VCaP (cell line): ENCODE measurements around the gene FGF1.

Source experiments
- H3K27ac ChIP-seq: fragments of 450-650 bp; 2 replicates; pipeline ENCODE4 v1.5.1; 2017
- TF ChIP-seq, protein P1 (sequence below): fragments of 450-650 bp; conservative IDR thresholded peaks from 2 replicates; pipeline ENCODE4 v1.5.1; 2017; ENCODE audit warnings: mild to moderate bottlenecking, moderate library complexity

Gene FGF1

DNA sequence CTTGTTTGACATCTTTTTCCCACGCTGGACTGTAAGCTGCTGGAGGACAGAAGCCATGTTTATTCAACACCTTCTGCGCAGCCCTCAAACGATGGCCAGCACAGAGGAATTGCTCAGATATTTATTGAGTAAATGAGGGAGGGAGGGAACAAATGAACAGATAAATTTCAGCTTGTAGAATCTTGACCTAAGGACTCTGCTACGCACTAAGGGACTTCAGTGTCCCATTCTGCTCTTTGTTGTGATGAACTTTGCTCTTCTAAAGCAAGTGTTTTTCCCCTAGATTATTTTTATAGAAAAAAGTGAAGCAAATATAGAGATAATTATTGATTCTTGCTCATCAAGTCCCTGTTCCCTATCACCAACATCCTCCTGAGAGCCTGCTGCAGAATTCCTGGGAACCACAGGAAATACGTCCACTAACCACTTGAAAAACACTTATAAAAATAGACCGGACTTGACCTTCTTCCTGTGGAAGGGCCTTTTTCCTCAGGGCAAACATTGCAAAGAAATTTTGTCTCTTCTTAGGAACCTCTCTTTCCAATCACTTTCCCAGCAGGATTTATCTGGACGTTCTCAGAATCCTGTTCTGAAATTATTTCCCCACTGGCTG is 54.9 kb downstream of the FGF1 start:
- TF ChIP-seq, protein P1, sequence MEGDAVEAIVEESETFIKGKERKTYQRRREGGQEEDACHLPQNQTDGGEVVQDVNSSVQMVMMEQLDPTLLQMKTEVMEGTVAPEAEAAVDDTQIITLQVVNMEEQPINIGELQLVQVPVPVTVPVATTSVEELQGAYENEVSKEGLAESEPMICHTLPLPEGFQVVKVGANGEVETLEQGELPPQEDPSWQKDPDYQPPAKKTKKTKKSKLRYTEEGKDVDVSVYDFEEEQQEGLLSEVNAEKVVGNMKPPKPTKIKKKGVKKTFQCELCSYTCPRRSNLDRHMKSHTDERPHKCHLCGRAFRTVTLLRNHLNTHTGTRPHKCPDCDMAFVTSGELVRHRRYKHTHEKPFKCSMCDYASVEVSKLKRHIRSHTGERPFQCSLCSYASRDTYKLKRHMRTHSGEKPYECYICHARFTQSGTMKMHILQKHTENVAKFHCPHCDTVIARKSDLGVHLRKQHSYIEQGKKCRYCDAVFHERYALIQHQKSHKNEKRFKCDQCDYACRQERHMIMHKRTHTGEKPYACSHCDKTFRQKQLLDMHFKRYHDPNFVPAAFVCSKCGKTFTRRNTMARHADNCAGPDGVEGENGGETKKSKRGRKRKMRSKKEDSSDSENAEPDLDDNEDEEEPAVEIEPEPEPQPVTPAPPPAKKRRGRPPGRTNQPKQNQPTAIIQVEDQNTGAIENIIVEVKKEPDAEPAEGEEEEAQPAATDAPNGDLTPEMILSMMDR: no peak

DNA sequence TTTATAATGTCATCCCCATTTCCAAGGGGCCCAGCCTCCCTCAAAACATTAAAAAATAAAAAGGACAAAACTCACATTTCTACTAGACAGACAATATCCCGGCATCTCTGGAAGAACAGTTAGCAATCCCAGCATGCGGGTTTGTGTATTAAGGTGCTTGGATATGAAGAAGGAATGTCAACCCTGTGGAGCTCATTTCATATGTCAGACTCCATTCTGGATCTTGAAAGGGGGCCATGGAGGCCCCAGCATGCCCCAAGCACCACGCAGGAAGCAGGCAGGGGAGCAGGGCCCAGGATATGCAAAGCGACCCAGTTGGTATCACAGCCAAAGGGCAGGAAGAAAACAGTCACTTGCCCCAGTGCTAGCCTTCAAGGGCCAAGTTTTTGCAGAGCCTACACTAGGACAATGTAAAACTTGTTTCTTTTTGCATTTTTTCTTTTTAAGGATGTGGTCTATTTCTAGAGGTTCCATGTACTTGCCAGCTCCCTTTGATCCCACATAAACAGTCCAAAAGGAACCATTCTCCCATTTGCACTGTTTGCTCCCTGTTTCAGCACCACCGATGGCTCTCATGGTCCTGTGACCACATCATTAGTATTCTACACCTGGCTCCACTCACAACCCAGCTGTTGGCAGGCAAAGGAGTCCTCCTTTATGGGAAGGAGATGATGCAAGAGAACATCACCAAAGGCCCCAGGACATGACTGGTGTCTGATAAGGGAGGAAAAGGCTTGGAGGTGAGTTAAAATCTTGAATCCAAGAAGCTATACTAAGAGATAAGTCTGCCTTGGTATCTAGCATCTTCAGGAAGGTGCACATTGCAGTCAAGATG is 58.3 kb downstream of the FGF1 start:
- no peak overlapping the region for H3K27ac ChIP-seq
- TF ChIP-seq, protein P1: no peak

More for the DNA sequence above, 54.9 kb downstream of the FGF1 start:
- H3K27ac ChIP-seq: no peak overlapping the region

DNA sequence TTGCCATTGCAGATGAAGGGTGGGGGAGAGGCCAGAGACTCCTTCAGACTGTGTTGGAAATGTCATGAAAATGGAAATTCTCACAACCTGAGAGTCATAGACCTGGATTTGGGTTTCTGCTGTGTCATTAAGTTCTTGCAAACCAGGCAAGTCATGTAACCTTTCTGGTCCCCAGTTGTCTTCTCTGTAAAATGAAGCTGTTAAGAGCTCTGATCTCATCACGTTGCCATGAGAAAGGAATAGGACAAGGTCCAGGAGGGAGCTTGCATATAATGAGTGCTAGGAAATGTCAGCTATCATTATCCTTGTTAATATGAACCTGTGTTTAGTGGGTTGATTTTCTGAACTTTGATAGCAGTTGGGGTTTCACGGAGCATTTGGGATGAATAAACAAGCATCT is 59.1 kb downstream of the FGF1 start:
- TF ChIP-seq, protein P1: no peak
- no peak overlapping the region for H3K27ac ChIP-seq

DNA sequence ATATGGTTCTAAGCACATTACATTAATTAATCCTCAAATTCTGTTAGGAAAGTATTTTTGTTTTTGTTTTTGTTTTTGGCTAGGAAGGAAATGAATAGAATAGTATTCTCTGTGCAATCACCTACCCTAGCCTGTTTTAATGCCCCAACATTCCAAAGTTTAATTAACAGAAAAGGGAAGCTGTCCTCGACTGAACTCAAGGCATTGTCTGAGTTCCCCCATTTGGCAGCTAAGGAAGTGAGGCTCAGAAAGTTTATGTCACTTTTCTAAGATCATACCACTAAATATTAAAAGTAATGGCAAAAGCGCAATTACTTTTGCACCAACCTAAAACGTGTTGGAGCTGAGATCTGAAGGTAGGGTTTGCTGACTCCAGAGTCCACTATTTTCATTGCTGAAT is 59.8 kb downstream of the FGF1 start:
- TF ChIP-seq, protein P1: no peak
- no peak overlapping the region for H3K27ac ChIP-seq

DNA sequence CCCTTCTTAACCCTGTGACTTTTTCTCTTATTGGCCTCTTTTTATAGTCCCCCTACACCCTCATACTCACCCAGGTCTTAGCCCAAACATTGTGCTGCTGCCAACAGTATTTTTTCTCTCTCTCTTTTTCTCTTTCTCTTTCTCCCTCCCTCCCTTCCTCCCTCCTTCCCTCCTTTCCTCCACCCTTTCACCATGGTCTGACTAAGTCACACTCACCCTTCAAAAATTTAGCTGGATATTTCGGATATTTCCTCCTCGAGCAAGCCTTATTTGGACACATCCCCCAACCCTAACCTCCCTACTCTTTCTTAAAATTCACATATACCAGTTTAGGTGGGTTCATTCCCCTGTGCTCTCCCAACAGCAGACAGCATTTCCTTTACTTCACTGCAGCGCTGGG is 64.7 kb downstream of the FGF1 start:
- TF ChIP-seq, protein P1: no peak
- H3K27ac ChIP-seq: no peak overlapping the region

DNA sequence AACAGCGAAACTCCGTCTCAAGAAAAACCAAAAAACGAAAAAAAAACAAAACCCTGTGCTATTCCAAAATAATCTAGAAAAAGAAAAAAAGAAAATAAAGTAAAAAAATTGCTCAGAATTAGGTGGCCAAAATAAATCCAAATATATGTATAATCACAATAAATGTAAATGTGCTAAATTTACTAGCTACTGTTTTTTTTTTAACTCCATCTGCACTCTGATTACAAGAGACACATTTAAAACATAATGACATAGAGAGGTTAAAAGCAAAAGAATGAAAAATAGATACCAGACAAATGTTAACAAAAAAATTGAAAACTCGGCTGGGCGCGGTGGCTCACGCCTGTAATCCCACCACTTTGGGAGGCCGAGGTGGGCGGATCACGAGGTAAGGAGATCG is 66.1 kb downstream of the FGF1 start:
- TF ChIP-seq, protein P1: no peak
- no peak overlapping the region for H3K27ac ChIP-seq

DNA sequence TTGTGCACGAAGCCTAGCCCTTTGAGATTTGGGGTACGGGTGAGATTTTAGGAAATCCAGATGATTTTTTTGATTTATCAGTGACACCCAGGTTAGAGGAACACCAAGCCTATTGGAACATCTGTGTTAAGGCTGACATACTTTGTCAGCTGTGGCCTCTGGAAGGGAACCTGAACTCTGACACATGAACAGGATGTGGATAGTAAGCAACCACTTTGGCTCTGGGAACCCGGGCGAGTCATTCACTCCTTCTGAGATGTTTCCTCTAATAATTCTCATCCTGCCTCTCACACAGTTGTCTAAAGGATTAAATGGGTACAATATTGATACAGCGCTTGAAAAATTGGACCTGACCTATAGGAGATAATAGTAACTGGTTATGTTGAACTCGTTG is 67.8 kb downstream of the FGF1 start:
- H3K27ac ChIP-seq: no peak overlapping the region
- TF ChIP-seq, protein P1: no peak
